ENCODE measurements around the gene SUGCT.
"Not testable (repeated sequence)": the region's sequence is repeated elsewhere in the genome, so short reads cannot be mapped to it uniquely, and the experiment has no call there.

DNA sequence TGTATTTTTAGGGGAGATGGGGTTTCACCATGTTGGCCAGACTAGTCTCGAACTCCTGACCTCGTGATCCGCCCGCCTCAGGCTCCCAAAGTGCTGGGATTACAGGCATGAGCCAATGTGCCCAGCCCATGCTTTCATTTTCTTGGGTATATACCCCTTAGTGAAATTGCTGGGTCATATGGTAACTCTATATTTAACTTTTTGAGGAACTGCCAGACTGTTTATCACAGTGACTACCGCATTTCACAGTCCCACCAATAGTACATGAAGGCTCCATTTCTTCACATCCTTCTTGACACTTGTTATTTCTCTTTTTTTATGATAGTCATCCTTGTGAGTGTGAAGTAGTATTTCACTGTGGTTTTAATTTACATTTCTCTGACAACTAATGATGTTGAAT is 134.0 kb downstream of the SUGCT start:
- not testable (repeated sequence) for TF ChIP-seq TAF1 (IDR thresholded peaks at IDR 0.05; ENCODE audit: low read depth, low read length); POLR2A (IDR thresholded peaks at IDR 0.05; ENCODE audit: low read depth, low read length); POLR2AphosphoS5 (IDR thresholded peaks at IDR 0.05; ENCODE audit: low read depth, low read length); PAX5 (IDR thresholded peaks at IDR 0.05; ENCODE audit: insufficient read depth, low read length, severe bottlenecking); SPI1 (IDR thresholded peaks at IDR 0.05; ENCODE audit: low read depth, low read length)
